ENCODE data around the gene SRA1.

The SRA1 gene

DNA sequence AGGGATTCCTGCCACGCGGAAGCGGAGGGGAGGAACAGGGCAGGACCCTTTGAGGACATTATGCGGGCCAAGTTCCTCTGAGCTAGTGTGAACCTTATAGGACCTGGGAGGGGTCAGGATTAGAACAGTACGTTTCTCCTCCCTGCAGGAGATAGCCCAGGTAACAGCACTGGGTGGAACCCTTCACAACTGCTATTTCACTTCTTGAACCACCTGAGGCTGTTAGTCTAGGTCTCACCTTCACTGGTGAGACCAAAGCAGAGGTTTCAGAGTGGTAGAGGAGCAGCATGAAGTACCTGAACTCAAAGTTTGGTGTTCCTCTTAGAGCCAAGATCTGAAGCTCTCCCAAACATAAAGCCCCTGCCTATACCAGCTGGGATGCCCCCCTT lies 9.0 kb downstream of the SRA1 start:
- H3K4me3 ChIP-seq (ENCODE audit: control insufficient read depth, low read depth, low read length) = peak overlapping the region; percentile 44
- no peak for DNase-seq (ENCODE audit: low read depth)
- TF ChIP-seq, protein P1, sequence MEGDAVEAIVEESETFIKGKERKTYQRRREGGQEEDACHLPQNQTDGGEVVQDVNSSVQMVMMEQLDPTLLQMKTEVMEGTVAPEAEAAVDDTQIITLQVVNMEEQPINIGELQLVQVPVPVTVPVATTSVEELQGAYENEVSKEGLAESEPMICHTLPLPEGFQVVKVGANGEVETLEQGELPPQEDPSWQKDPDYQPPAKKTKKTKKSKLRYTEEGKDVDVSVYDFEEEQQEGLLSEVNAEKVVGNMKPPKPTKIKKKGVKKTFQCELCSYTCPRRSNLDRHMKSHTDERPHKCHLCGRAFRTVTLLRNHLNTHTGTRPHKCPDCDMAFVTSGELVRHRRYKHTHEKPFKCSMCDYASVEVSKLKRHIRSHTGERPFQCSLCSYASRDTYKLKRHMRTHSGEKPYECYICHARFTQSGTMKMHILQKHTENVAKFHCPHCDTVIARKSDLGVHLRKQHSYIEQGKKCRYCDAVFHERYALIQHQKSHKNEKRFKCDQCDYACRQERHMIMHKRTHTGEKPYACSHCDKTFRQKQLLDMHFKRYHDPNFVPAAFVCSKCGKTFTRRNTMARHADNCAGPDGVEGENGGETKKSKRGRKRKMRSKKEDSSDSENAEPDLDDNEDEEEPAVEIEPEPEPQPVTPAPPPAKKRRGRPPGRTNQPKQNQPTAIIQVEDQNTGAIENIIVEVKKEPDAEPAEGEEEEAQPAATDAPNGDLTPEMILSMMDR (IDR thresholded peaks at IDR 0.05; ENCODE audit: control insufficient read depth, insufficient read depth, low read depth, low read length, missing control alignments) = no peak

DNA sequence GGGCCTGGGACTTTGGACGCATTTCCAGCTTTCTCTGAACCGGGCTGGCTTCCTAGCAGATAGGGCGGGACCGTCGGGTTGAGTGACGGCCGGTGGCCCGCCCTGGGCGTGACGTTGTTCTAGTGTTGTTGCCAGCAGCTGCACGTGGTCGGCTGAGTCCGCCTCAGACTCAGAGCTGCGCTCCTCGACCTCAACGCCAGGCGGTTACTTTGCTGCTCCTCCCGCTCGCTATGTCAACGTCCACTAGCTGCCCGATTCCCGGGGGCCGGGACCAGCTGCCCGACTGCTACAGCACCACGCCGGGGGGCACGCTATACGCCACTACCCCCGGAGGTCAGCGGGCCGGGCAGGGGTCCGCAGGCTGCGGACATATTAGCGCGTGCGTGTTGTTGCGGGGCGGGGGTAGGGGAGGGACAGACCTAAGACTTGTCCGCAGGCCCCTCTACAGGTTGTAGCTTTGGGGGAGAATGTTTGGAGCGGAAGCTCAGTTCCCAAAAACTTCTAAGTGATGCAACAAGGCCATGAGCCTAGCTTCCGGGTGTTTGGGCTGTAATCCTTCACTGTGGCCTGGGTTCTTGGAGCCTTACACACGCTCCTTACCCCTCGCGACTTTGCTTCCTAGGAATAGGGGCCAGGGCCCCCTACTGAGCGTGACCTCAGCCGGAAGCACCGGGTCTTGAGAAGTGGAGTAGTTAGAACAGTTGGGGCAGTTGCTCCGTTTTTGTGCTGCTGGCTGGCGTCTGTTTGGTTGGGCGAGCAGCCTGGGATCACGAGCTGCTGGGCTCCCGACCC lies 9.6 kb downstream of the SRA1 start, which contains the start of gene EIF4EBP3:
TSS of gene EIF4EBP3 (plus strand) at position 155 of the 792 bp plus-strand sequence. CDS start at position 231, 76 bp downstream.
- TF ChIP-seq, protein P1 (IDR thresholded peaks at IDR 0.05; ENCODE audit: control insufficient read depth, insufficient read depth, low read depth, low read length, missing control alignments) = peak; percentile 55
- peak; percentile 83 for DNase-seq (ENCODE audit: low read depth)
- peak within 1 kb of the TSS; percentile 44 for H3K4me3 ChIP-seq (ENCODE audit: control insufficient read depth, low read depth, low read length)

DNA sequence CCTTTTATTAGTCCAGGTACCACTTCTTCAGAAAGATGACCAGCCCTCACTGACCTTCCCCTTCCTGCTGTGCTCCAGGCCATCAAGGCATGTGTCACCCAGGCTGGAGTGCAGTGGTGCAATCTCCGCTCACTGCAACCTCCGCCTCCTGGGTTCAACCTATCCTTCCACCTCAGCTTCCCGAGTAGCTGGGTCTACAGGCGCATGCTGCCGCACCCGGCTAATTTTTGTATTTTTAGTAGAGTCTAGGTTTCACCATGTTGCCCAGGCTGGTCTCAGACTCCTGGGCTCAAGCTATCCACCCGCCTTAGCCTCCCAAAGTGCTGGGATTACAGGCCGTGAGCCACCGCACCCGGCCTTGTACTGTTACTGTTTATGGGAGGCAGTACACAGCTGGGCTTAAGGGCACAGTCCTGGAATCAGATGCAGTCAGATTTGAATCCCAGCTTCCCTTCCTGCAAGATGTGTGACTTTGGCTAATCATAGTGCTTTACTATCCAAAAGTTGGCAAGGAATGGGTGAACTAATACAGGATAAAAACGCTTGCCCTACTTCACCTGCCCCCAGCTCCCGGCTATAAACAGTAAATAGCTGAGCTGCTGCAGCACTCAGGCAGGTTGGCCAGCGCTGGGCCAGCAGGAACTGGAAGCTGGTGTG lies 10.3 kb downstream of the SRA1 start:
- DNase-seq (ENCODE audit: low read depth) = no peak
- no peak overlapping the region for H3K4me3 ChIP-seq (ENCODE audit: control insufficient read depth, low read depth, low read length)
- TF ChIP-seq, protein P1 (IDR thresholded peaks at IDR 0.05; ENCODE audit: control insufficient read depth, insufficient read depth, low read depth, low read length, missing control alignments) = no peak

DNA sequence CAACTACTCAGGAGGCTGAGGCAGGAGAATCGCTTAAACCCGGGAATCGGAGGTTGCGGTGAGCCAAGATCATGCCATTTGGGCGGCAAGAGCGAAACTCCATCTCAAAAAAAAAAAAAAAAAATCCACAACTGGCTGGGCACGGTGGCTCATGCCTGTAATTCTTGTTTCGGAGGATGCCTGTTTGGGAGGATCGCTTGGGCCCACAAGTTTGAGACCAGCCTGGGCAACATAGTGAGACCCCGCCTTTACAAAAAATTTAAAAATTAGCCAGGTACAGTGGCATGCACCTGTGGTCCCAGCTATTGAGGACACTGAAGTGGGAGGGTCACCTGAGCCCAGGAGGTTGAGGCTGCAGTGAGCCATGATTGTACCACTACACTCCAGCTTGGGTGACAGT lies 11.7 kb downstream of the SRA1 start:
- no peak for DNase-seq (ENCODE audit: low read depth)
- no peak overlapping the region for H3K4me3 ChIP-seq (ENCODE audit: control insufficient read depth, low read depth, low read length)
- TF ChIP-seq, protein P1 (IDR thresholded peaks at IDR 0.05; ENCODE audit: control insufficient read depth, insufficient read depth, low read depth, low read length, missing control alignments) = no peak

DNA sequence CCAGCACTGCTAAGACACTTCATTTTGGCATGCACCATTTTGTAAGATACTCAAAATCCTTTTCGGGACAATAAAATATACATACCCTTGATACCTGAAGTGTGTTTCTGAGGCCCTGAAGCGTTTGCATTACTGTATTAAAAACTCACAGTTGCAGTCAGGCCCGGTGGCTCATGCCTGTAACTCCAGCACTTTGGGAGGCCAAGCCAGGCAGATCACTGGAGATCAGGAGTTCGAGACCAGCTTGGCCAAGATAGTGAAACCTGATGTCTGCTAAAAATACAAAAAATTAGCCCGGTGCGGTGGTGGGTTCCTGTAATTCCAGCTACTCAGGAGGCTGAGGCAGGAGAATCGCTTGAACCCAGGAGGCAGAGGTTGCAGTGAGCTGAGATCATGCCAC lies 12.3 kb downstream of the SRA1 start:
- no peak for DNase-seq (ENCODE audit: low read depth)
- H3K4me3 ChIP-seq (ENCODE audit: control insufficient read depth, low read depth, low read length) = no peak overlapping the region
- TF ChIP-seq, protein P1 (IDR thresholded peaks at IDR 0.05; ENCODE audit: control insufficient read depth, insufficient read depth, low read depth, low read length, missing control alignments) = no peak

DNA sequence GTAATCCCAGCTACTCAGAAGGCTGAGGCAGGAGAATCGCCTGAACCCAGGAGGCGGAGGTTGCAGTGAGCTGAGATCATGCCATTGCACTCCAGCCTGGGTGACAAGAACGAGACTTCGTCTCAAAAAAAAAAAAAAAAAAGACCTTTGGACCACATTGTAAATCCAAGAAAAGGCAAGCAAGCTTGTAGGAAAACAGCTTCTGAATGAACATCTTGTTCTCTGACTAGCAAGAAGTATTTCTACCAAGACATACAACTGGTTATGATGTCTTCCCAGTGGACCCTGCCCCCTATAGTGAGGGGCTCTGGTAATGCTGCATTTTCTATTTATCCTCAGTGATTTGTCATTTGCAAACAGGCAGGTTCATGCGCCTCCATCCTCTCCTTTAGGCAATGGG lies 14.3 kb downstream of the SRA1 start:
- no peak overlapping the region for H3K4me3 ChIP-seq (ENCODE audit: control insufficient read depth, low read depth, low read length)
- TF ChIP-seq, protein P1 (IDR thresholded peaks at IDR 0.05; ENCODE audit: control insufficient read depth, insufficient read depth, low read depth, low read length, missing control alignments) = no peak
- no peak for DNase-seq (ENCODE audit: low read depth)
